ENCODE data around the gene ADD3.

ADD3 gene

GRCh38 chr10:110017907-110018306 lies 10.1 kb downstream of the ADD3 start:
- in situ Hi-C loops (cut with HindIII; ENCODE audit: low sequenced_read_pairs), result no loop called here
- no peak overlapping the region for H3K4me3 ChIP-seq (ENCODE audit: low read depth, low read length)
- no peak for DNase-seq (ENCODE audit: low read depth, low spot score)
- TF ChIP-seq CTCF (IDR thresholded peaks at IDR 0.05; ENCODE audit: low read depth, low read length), result no peak

- no peak overlapping the region for H3K4me3 ChIP-seq (ENCODE audit: low read depth, low read length)
- in situ Hi-C loops (cut with HindIII; ENCODE audit: low sequenced_read_pairs), result no loop called here
- DNase-seq (ENCODE audit: low read depth, low spot score), result no peak
- no peak for TF ChIP-seq CTCF (IDR thresholded peaks at IDR 0.05; ENCODE audit: low read depth, low read length)
Measured at GRCh38 chr10:110020265-110020664, 12.5 kb downstream of the ADD3 start.

DNA sequence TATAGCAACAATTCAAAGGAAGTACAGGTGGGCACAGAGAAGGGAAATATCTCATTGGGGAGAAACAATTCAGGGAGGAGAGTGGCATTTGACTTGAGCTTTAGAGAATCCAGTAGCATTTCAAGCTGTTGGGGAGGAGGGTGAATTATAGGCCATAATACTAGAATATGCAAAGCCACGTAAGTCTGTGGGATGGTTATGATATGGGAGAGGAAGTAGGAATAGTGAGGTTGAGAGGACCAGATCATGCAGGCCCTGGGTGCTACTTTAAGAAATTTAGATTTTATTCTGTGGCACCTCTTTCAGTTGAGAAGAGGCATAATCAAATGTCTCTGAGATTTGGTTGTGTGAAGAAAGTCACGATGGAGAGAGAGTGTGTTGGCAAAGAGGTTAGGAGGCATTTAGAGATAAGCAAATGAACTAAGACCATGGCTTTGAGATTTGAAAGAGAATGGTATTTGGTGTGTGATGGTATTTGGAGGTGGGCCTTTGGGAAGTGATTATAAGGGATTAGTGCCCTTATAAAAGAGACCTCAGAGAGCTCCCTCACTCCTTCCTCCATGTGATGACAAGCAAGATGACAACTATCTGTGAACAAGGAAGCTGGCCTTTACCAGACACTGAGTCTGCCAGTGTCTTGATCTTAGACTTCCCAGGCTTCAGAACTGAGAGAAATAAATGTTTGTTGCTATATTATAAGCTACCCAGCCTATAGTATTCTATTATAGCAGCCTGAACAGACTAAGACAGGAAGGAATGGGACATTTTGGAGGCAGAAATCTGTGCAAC lies 15.1 kb downstream of the ADD3 start:
- TF ChIP-seq CTCF (IDR thresholded peaks at IDR 0.05; ENCODE audit: low read depth, low read length), result no peak
- H3K4me3 ChIP-seq (ENCODE audit: low read depth, low read length), result no peak overlapping the region
- no peak for DNase-seq (ENCODE audit: low read depth, low spot score)
- in situ Hi-C loops (cut with HindIII; ENCODE audit: low sequenced_read_pairs), result no loop called here

DNA sequence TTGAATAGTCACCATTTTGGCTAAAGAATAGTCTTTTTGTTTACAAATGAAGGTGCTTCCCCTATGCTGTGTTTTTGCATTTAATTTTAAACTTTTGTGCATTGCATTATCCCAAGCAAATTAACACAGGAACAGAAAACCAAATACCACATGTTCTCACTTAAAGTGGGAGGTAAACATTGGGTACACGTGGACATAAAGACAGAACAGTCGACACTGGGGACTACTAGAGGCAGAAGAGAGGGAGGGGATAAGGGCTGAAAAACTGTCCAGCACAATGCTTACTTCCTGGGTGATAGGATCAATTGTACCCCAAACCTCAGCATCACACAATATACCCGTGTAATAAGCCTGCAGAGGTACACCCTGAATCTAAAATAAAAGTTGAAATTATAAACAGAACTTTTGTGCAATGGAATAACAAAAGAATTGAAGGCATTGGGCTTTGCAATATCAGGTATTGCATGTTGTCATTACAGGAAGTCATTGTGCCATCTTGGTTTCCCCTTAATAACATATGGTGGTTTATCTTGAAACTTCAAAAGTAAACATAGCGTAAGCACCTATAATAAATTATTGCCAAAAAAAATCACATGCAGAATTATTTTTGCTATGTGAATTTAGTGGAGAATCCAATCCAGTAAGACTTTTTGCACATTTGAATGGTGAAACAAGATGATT lies 16.1 kb downstream of the ADD3 start:
- in situ Hi-C loops (cut with HindIII; ENCODE audit: low sequenced_read_pairs), result no loop called here
- no peak for TF ChIP-seq CTCF (IDR thresholded peaks at IDR 0.05; ENCODE audit: low read depth, low read length)
- no peak overlapping the region for H3K4me3 ChIP-seq (ENCODE audit: low read depth, low read length)

GRCh38 chr10:110029450-110029849 lies 21.7 kb downstream of the ADD3 start:
- H3K4me3 ChIP-seq (ENCODE audit: low read depth, low read length), result no peak overlapping the region
- DNase-seq (ENCODE audit: low read depth, low spot score), result no peak
- in situ Hi-C loops (cut with HindIII; ENCODE audit: low sequenced_read_pairs), result no loop called here
- no peak for TF ChIP-seq CTCF (IDR thresholded peaks at IDR 0.05; ENCODE audit: low read depth, low read length)

More for the DNA sequence above, 16.1 kb downstream of the ADD3 start:
- DNase-seq (ENCODE audit: low read depth, low spot score), result no peak

DNA sequence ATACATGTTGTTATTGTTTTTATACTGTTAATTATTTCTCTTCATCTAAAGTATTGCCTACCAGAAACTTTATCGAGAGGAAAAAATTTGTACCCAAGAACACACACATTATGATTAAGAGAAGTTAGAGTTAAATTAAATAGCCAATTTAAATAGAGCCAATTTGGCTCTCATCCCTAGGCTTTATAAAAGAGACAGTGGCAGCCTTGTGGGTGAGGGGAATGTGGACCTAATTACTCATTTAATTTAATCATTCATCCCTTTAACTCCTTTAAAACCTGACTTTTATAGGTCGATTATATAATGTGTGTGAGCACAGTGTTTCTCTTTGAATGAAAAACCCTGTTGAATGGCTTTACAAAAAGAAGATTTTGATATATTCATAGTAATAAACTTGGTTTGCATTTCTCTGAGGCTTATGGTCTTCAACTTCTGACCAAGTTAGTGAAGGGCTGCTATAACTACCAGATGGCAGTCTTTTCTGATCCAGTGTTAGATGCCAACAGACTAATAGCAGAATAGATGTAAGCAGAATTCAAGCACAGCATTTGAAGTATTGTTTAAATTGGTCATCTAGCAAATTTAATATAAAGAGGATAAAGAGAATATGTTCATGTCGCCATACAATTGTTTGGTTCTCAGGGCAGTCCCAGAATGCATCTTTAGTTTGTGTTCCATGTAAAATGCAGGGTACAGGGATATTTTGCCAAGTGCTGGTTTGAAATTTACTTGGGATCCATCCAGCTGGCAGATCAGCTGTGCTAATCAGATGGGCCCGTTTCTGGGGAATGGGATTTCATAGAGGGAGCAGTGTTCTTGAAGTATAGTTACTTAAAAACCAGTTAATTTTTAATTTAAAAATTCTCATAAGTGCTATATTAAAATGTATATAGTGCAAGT lies 25.3 kb downstream of the ADD3 start:
- no peak for DNase-seq (ENCODE audit: low read depth, low spot score)
- no peak overlapping the region for H3K4me3 ChIP-seq (ENCODE audit: low read depth, low read length)
- no peak for TF ChIP-seq CTCF (IDR thresholded peaks at IDR 0.05; ENCODE audit: low read depth, low read length)
- in situ Hi-C loops (cut with HindIII; ENCODE audit: low sequenced_read_pairs), result no loop called here

All from astrocyte of the spinal cord (primary cell).